ENCODE data around the gene MFSD12.

DNA sequence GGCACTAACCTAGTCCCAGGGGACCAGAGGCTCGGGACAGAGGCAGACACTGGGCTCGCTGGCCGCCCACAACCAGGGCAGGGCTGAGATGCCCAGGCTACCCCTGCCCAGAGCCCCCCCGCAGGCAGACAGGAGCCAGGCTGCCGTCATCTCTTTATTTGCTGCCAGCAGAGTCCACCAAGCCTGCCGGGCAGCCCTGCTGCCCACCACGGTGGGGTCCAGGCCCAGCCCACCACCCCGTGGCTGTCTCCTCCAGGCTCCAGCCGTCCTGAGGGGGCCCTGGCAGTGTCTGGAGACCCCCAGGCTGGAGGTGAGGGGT is 13.4 kb downstream of the MFSD12 start:
- TF ChIP-seq, protein P1, sequence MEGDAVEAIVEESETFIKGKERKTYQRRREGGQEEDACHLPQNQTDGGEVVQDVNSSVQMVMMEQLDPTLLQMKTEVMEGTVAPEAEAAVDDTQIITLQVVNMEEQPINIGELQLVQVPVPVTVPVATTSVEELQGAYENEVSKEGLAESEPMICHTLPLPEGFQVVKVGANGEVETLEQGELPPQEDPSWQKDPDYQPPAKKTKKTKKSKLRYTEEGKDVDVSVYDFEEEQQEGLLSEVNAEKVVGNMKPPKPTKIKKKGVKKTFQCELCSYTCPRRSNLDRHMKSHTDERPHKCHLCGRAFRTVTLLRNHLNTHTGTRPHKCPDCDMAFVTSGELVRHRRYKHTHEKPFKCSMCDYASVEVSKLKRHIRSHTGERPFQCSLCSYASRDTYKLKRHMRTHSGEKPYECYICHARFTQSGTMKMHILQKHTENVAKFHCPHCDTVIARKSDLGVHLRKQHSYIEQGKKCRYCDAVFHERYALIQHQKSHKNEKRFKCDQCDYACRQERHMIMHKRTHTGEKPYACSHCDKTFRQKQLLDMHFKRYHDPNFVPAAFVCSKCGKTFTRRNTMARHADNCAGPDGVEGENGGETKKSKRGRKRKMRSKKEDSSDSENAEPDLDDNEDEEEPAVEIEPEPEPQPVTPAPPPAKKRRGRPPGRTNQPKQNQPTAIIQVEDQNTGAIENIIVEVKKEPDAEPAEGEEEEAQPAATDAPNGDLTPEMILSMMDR (IDR thresholded peaks at IDR 0.05; ENCODE audit: control extremely low read depth in 1 of 3, insufficient read depth in 1 of 3, low read depth in 1 of 3, low read length in 3 of 3) = no peak
- TF ChIP-seq SUZ12 (IDR thresholded peaks at IDR 0.05; ENCODE audit: low read length) (no peak), RNF2 (IDR thresholded peaks at IDR 0.05; ENCODE audit: borderline replicate concordance, low read depth, low read length, missing control alignments, poor library complexity, severe bottlenecking) (no peak), POLR2AphosphoS5 (IDR thresholded peaks at IDR 0.05; ENCODE audit: low read depth, low read length) (no peak), YY1 (IDR thresholded peaks at IDR 0.05; ENCODE audit: low read depth, low read length) (no peak), NRF1 (IDR thresholded peaks at IDR 0.05; ENCODE audit: low read depth, low read length) (no peak), FOSL1 (IDR thresholded peaks at IDR 0.05; ENCODE audit: insufficient read depth, low read depth, low read length) (no peak), EGR1 (IDR thresholded peaks at IDR 0.05; ENCODE audit: borderline replicate concordance, low read depth, low read length) (no peak), TAF1 (IDR thresholded peaks at IDR 0.05; ENCODE audit: low read depth, low read length) (no peak), POLR2A (IDR thresholded peaks at IDR 0.05; ENCODE audit: control extremely low read depth in 1 of 2, low read depth in 2 of 2, low read length in 2 of 2) (no peak)

All from H1 (cell line).